GM18873 (cell line): ENCODE results near the gene TMEM79.
"Not testable (repeated sequence)": the region's sequence is repeated elsewhere in the genome, so short reads cannot be mapped to it uniquely, and the experiment has no call there.

Experiments used
- ATAC-seq: cut with Tn5 transposase; IDR thresholded peaks from one replicate; pipeline ENCODE4 v1.9.1; 2021; ENCODE audit warnings: mild to moderate bottlenecking, moderate library complexity, moderate number of reproducible peaks; ENCODE audit not compliant: unreplicated experiment, low FRiP score

The TMEM79 gene

DNA sequence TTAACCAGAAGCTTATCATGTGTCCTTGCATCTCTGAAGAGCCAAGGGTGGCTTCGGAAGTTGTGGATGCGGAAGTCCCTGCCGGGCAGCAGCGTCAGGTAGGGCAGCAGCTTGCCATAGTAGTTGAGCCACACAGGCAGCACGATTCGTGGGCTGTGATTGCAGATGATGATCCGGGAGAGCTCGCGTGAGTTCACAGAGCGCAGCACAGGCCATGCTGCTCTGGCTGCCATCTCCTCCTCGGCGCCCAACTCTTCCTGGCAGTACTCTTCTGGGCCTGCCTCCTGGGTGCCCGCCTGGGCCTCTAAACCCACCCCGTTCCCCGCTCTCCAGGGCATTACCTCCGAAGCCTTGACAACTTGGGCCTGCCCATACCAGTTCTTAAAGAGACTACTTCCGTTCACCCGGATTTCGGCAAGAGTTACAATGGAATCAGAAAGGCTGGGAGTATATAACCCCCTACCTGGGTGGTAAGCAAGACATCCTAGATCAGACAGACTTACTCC is 14.8 kb downstream of the TMEM79 start, which contains the start of gene VHLL:
TSS of gene VHLL (minus strand) at position 456 of the 506 bp plus-strand sequence. CDS start at position 338, 118 bp downstream.
- ATAC-seq = no peak

DNA sequence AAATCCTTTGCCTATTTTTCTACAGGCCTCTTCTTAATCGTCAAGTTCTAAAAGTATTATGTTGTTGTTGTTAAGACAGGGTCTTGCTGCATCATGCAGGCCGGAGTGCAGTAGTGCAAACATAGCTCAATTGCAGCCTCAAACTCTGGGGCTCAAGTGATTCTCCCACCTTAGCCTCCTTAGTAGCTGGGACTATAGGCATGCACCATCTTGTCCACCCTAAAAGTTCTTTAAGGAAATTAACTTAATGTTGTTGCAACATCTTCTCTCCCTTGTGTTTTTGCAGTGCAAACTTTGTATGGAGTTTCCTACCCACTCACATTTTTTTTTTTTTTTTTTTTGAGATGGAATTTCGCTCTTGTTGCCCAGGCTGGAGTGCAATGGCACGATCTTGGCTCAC is 19.1 kb downstream of the TMEM79 start:
- ATAC-seq = no peak

DNA sequence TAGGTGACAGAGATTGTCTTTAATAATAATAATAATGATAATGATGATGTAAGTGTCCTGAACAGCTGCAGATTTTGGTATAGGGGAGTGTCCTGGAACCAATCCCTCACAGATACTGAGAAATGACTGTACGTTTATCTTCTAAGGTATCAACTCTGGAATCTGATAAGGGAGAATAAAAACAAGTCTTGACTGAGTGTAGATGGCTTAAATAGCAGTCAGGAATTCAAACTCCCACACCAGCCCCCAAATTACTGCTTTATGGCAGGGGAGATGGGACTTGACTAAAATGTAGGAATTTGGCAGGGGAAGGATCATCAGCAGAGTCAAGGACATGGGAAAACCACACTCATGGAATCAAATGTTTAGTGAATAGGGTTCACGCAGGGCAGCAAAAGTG is 21.1 kb downstream of the TMEM79 start:
- no peak for ATAC-seq

DNA sequence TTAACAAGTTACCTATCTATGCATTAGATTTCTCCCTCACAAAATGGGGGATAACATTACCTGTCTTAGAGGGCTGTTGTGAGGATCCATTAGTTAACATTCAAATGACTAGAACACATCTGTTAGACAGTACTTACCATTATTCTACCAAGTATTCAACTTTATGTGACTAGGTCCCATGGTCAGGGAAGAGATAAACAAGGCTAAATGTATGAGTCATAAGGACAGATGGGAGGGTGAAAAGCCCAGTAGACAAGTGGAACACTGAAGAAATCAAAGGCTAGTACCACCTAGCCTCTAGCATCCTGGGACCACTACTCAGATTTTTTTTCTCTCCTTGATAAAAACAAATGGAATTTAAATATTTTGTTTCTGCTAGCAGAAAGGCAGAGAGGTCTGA is 24.0 kb downstream of the TMEM79 start:
- ATAC-seq = no peak

DNA sequence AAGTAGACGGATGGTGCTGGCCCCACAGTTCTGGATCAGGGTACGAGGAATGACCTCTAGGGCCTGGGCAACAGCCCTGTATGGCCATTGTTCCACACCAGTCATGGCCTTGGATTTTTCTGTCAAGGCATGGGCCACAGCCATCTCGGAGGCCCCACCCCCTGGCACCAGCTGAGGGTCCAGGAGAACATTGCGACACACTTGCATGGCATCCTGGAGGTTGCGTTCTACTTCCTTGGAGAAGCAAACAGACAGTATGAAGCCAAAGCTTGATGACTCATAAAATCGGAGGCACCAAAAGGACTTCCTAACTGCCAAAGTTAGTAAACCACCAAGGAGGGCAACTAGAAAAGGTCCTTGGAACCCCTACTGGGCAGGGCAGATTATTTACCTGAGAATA is 26.8 kb downstream of the TMEM79 start:
- ATAC-seq = no peak

DNA sequence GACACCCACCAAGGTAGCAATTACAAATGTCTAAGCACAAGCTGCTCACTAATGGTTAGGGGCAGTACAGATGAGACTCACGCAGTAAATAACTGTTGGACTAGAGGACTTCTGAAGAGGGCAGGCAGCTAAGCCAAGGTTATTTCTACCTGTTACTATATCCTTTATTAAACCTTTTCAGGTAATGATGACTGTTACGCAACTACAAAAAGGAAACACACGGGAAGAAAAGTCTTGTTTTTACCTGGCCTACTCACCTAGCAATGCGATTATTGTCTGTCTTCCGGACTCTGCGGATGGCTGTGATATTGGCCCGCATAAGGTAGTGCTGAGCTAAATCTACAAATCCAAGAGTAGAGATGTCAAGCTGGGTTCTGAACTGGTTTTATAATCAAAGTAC is 32.8 kb downstream of the TMEM79 start:
- no peak for ATAC-seq

DNA sequence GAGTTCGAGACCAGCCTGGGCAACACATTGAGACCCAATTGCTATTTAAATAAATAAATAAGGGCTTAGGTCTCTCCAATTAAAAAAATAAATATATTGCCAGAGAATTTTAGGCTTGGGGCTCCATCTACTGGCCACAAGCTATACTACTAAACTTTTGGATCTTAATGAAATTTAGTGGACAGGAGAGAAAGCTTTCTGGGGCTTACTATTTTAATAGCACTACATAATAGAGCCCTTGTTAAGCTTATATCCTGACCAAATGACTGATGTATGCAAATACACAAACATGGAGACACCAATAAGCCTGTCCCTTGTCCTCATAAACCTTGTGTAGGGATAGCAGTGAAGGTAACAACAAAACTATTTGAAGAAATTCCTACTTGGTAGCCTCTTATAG is 35.5 kb downstream of the TMEM79 start:
- ATAC-seq = no peak

DNA sequence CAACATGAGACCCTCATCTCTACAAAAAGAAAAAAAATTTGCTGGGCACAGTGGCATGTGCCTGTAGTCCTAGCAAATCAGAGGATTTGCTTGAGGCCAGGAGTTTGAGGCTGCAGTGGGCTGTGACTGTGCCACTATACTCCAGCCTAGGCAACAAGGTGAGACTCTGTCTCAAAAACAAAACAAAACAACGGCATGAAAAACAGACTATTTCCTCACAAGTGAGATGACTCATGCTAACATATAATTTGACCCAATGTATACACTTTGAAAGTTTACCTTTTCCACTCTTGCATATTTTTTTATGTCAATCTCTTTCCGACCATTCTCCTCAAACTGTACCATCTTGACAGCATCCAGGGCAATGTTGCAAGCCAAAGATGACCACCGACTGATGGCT is 36.4 kb downstream of the TMEM79 start:
- ATAC-seq = no peak

DNA sequence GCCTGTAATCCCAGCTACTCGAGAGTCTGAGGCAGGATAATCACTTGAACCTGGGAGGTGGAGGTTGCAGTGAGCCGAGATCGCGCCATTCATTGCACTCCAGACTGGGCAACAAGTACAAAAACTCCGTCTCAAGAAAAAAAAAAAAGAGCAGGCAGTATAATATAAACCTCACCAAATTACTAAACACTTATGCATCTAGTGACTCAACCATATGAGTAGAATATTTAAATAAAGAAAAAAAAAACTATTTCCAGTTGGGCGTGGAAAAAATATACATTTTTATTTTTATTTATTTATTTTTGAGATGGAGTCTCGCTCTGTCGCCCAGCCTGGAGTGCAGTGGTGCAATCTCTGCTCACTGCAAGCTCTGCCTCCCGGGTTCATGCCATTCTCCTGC is 39.1 kb downstream of the TMEM79 start:
- not testable (repeated sequence) for ATAC-seq

DNA sequence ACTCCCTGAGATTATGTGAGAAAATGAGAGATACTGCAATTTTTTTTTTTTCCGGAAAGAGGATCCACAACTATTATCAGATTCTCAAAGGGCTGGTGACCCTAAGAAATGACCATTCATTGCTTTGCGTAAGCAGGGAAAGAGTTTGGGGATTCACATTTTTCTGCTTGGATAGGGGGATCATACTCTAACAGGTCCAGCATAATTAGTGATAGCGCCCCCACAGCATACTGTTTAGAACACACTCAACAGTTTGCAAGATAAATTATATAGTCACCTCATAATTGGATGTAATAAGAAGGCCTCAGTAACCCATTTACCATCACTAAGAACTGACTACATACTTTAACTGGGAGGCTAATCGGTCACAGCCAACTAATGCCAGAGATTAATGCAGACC is 52.1 kb downstream of the TMEM79 start:
- no peak for ATAC-seq

DNA sequence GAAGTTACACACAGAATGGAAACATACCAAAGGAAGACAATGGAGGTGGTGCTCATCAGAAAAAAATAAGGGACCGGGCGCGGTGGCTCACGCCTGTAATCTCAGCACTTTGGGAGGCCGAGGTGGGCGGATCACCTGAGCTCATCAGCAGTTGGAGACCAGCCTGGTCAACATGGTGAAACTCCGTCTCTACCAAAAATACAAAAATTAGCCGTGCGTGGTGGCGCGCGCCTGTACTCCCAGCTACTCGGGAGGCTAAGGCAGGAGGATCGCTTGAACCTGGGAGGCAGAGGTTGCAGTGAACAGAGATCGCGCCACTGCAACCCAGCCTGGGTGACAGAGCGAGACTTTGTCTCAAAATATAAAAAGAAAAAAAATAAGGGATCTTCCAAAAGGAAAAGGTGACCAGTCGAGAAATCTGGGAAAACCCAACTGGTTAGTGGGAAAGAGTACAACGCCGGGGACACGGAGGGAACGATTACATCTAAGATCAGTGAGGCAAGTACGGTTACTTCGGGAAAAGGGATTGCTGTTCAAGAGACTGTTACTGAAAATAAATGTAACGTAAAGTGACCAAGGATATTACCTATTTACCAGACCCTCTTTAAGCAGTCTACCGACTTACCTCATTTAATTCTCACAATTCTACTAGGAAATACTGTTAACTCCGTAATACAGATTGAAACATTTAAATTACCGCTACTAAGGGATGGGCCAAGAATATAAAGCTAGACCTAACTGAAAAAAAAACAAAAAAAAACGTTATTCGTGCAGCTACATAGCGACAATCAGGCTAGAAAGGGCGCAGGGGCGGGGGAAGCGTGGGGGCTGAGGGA is 53.1 kb downstream of the TMEM79 start:
- no peak for ATAC-seq

DNA sequence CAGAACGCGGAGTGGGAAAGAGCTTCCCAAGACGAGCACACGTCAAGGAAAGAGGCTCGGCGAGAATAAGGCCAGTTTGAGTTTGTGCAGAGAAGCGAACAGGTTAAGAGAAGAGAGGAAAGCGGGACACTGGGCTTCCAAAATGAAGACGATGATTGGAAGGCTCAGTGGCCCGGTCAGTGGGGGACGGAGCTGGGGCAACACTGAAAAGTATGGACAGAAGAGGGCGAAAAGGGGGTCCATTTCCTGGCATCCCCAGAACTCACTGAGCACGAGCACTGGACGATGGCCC is 53.7 kb downstream of the TMEM79 start:
- ATAC-seq = no peak

DNA sequence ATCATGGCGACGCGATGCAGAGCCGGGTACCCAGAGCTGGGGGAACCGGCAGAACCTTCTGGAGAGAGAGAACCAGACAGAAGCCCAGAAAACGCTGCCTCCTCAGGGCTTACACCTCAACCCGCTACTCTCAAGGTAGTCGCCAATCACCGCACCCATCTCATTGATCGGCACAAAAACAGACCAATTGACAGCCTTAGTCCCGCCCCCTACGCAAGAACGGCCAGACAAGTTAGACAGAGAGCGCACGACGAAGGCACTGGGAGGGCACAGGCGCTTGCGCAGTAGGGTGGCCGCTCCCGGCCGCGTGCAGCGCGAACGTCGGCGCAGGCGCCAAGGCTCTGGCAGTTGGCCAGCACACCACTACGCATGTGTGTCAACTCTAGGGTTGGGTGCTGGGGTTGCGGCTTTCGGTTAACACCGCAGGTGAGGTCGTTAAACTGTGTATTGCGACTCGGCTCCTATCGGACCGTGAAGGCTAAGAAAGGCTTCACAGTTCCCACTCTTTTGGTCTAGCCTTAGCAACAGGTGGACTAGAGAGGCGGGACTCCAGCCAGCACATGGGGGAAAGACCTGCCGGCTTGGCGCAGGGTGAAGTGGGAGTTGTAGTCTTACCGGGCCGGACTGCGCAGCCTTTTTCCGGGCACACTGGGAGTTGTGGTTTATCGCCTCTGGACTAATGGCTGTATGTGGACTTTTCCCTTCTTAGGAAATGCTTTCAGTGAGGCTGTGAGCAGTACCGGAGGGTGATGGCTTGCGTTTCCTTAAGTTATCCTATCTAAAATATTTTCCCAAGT is 54.3 kb downstream of the TMEM79 start, which contains the start of the genes CCT3 and TSACC:
TSS of gene CCT3 (minus strand) at position 113 of the 797 bp plus-strand sequence. CDS start at position 5, 108 bp downstream.
TSS of gene TSACC (plus strand) at position 347 of the 797 bp plus-strand sequence. CDS start 1,232 bp downstream, outside the sequence.
- peak; percentile 89 for ATAC-seq
